Adrenal gland (tissue), 5 donors: ENCODE data around the gene SV2C.

ENCODE experiments used
- POLR2A ChIP-seq, 2 donors: fragments of 450-650 bp; IDR thresholded peaks; one replicate each; pipeline ENCODE4 v1.6.1; 2017; ENCODE audit warnings: antibody characterized with exemption in 2 of 2, mild to moderate bottlenecking in 2 of 2, moderate library complexity in 1 of 2
- TF ChIP-seq, protein P1 (sequence below), 6 experiments: fragments of 450-650 bp in 4 of 6; fragments of 200-600 bp in 2 of 6; sonication (generic) in 1 of 6; IDR thresholded peaks; 1 replicate in 5 of 6; 2 replicates in 1 of 6; pipeline versions ENCODE4 v1.5.1 to v1.8.0; 2016 to 2021; ENCODE audit warnings: antibody characterized with exemption in 6 of 6, mild to moderate bottlenecking in 2 of 6, moderate library complexity in 1 of 6
- donor health status: DM: no; HTN: no; CAD: no.

DNA sequence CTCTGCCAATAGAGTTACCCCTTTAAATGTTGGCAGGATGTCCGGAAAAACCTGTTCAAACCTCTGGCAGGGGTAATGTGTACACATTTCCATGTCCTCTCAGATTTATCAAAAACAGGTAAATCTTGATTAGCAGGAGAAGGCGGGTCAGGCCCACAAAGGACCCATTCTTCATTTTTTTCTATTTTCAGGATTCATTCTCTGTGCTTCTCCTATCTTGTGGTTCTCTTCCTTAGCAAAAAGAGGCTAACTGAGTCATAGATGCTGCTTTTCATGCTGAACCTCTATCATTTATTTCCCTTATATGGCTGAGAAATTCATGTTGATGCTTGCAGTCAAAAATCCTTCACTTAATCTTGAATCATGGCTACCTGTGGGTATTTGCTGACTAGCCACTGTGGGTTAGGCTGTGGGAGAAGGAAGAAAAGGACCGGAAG lies 207.2 kb downstream of the SV2C start:
- TF ChIP-seq POLR2A (IDR thresholded peaks at IDR 0.05) = no peak
- TF ChIP-seq, protein P1, sequence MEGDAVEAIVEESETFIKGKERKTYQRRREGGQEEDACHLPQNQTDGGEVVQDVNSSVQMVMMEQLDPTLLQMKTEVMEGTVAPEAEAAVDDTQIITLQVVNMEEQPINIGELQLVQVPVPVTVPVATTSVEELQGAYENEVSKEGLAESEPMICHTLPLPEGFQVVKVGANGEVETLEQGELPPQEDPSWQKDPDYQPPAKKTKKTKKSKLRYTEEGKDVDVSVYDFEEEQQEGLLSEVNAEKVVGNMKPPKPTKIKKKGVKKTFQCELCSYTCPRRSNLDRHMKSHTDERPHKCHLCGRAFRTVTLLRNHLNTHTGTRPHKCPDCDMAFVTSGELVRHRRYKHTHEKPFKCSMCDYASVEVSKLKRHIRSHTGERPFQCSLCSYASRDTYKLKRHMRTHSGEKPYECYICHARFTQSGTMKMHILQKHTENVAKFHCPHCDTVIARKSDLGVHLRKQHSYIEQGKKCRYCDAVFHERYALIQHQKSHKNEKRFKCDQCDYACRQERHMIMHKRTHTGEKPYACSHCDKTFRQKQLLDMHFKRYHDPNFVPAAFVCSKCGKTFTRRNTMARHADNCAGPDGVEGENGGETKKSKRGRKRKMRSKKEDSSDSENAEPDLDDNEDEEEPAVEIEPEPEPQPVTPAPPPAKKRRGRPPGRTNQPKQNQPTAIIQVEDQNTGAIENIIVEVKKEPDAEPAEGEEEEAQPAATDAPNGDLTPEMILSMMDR (IDR thresholded peaks at IDR 0.05) = no peak
